ENCODE measurements around the gene DOLK. TPM values are rescaled to one million over a fixed set of nuclear protein-coding genes. Genes with fewer than 3 reads are reported as not detected.

DOLK gene
- total RNA-seq, 1 donor from 2014 or later: 27.8 TPM

DNA sequence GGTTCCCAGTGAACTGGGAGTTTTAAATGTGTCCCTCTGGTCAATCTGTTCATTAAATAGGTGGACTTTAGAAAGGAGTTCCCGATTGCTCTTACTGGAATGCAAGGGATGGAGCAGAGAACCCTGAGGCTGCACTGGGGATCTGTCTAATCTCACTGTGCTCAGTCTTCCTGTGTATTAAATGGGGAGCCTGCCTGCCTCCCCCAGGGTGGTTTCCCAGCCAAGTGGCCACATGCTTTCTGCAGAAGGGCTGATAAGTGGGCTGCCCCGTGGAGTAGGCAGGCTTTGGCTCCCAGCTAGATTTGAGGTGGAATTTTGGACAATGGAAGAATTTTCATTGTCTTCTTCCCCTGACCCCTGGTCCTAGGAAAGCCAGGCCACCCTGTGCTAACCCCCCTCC is 40.7 kb downstream of the DOLK start:
- DNase-seq (ENCODE audit: low read depth, low spot score): no peak

DNA sequence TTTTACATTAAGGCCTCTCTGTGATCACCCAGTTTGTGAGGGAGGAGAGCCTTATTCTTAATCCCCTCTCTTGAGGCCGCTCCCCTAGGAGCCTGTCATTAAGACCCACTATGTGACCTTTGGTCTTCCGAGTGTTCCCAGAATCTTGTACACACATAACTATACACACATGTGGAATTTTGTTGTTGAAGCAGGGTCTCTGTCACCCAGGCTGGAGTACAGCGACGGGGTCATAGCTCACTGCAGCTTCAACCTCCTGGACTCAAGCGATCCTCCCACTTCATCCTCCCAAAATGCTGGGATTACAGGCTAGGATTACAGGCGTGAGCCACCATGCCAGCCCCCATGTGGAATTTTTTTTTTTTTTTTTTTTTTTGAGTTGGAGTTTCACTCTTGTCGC is 41.4 kb downstream of the DOLK start:
- no peak for DNase-seq (ENCODE audit: low read depth, low spot score)

- no peak for DNase-seq (ENCODE audit: low read depth, low spot score)
Measured at GRCh38 chr9:128903871-128904620, 43.4 kb downstream of the DOLK start.

GRCh38 chr9:128903079-128903461 is 44.3 kb downstream of the DOLK start:
- no peak for DNase-seq (ENCODE audit: low read depth, low spot score)

GRCh38 chr9:128902351-128903078 is 44.9 kb downstream of the DOLK start:
- no peak for DNase-seq (ENCODE audit: low read depth, low spot score)

DNA sequence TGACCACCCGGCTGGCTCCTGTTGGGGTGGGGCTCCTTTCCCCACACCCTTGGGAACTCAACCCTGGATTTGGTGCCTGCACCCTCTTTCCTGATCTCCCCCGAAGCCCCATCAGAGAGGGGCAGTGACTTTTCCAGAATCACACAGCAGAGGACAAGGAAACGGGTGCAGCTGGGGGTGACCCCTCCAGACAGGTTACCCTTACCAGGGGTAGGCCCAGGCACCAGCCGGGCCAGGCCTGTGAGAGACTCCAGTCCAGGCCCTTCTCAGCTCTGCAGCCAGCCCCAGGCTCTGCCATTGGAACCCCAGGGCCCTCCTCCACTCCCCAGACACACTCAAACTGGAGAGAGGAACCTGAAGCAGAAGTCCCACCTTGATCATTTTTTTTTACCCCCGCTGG is 45.6 kb downstream of the DOLK start:
- no peak for DNase-seq (ENCODE audit: low read depth, low spot score)

DNA sequence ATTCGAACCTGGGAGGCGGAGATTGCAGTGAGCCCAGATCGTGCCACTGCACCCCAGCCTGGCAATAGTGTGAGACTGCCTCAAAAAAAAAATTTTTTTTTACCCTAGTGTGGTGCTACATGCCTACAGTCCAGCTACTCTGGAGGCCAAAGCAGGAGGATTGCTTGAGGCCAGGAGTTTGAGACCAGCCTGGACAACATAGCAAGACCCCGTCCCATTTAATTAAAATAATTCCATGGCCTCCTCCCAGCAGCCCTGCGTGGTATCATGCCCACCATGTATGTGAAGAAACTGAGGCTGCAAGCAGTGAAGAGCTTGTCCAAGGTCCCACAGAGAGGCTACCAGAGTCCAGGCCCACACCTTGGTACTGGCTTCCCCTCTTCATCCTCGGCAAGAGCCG is 46.0 kb downstream of the DOLK start:
- no peak for DNase-seq (ENCODE audit: low read depth, low spot score)

- no peak for DNase-seq (ENCODE audit: low read depth, low spot score)
Measured at GRCh38 chr9:128899566-128900322, 47.7 kb downstream of the DOLK start.

GRCh38 chr9:128898845-128899565 is 48.4 kb downstream of the DOLK start:
- DNase-seq (ENCODE audit: low read depth, low spot score): no peak

GRCh38 chr9:128898382-128898781 is 49.0 kb downstream of the DOLK start:
- no peak for DNase-seq (ENCODE audit: low read depth, low spot score)

- no peak for DNase-seq (ENCODE audit: low read depth, low spot score)
Measured at GRCh38 chr9:128895556-128895955, 51.8 kb downstream of the DOLK start.

Other genes with a start within 250 kb of the DOLK start
- 20.6 and 22.1 TPM in 2 replicates for gene PKN3, start 245.1 kb downstream of the DOLK start, total RNA-seq
- gene ZDHHC12, start 223.5 kb downstream of the DOLK start, total RNA-seq: 34.8 and 35.6 TPM in 2 replicates
- 12.2 and 14.1 TPM in 2 replicates for gene ZER1, start 175.7 kb downstream of the DOLK start, total RNA-seq
- 12.3 and 16.8 TPM in 2 replicates for gene TBC1D13, start 160.3 kb downstream of the DOLK start, total RNA-seq
- gene ENDOG, start 129.1 kb downstream of the DOLK start, total RNA-seq: 29.1 and 37.5 TPM in 2 replicates
- 16.3 and 36.1 TPM in 2 replicates for gene SPOUT1, start 117.8 kb downstream of the DOLK start, total RNA-seq
- gene KYAT1, start 65.7 kb downstream of the DOLK start, total RNA-seq: 11.0 and 12.4 TPM in 2 replicates
- gene LRRC8A, start 65.5 kb downstream of the DOLK start, total RNA-seq: 104 and 129 TPM in 2 replicates
- gene PHYHD1, start 26.6 kb downstream of the DOLK start, total RNA-seq: 0.20 and 0.81 TPM in 2 replicates
- gene NUP188, start 96 bp upstream of the DOLK start, total RNA-seq: 54.3 and 79.3 TPM in 2 replicates
- 36.0 and 36.9 TPM in 2 replicates for gene SH3GLB2, start 80.7 kb upstream of the DOLK start, total RNA-seq
- gene MIGA2, start 89.0 kb upstream of the DOLK start, total RNA-seq: 23.4 and 37.2 TPM in 2 replicates
- 10.4 and 18.4 TPM in 2 replicates for gene DOLPP1, start 133.5 kb upstream of the DOLK start, total RNA-seq
- gene CRAT, start 163.2 kb upstream of the DOLK start, total RNA-seq: 34.6 and 37.9 TPM in 2 replicates
- 96.2 and 109 TPM in 2 replicates for gene PTPA, start 163.8 kb upstream of the DOLK start, total RNA-seq
- gene IER5L, start 230.7 kb upstream of the DOLK start, total RNA-seq: 13.4 and 18.8 TPM in 2 replicates

All from pulmonary artery endothelial cell (primary cell).